ENCODE results near the gene EEFSEC. TPM values are rescaled to one million over a fixed set of nuclear protein-coding genes. Genes with fewer than 3 reads are reported as not detected.

The EEFSEC gene
- total and polyA plus RNA-seq, 2 experiments from 2014 or later: 10.1 to 16.2 TPM

DNA sequence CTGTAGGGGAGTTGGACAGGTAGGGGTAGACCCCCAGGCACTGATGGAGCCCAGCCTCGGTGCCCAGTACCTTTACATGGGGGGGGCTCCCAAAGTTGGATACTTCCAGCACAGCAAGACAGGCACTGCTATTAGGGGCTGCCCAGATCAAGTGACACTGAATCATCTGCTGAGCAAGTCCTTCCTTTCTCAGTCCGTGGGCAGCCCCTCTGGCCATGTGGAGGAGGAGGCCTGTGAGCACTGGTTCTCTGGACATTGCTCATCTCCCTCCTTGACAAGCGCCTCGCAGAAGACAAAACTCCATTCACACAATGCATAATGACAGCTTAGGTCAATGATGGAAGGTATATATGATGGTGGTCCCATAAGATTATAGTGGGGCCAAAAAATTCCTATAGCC lies 35.7 kb downstream of the EEFSEC start:
- no peak for ATAC-seq

More for the DNA sequence above, 35.7 kb downstream of the EEFSEC start:
- Mint-ChIP-seq H3K9me3 (no peaks in the 10 kb centered on the region), H3K27me3 (ENCODE audit: insufficient read depth, low read depth, poor library complexity) (peaks cover 2% of the 10 kb centered on the region), H3K4me1 (peaks cover 13% of the 10 kb centered on the region), H3K36me3 (ENCODE audit: low read depth) (no peaks in the 10 kb centered on the region), H3K27ac (no peak overlapping the region), H3K4me3 (no peak overlapping the region)
- no peak for DNase-seq (ENCODE audit: low spot score)
- no peaks in the 10 kb centered on the region for H3K27me3 ChIP-seq (ENCODE audit: insufficient read depth)
- H3K36me3 ChIP-seq (ENCODE audit: insufficient read depth): no peaks in the 10 kb centered on the region
- peaks cover 13% of the 10 kb centered on the region for H3K4me1 ChIP-seq (ENCODE audit: insufficient read depth)
- no peaks in the 10 kb centered on the region for H3K9me2 ChIP-seq (ENCODE audit: insufficient read depth)
- no peak overlapping the region for H3K27ac ChIP-seq (ENCODE audit: low read depth)
- TF ChIP-seq ZNF114 (CRISPR knock-in tag; IDR thresholded peaks at IDR 0.05) (no peak), NANOG (IDR thresholded peaks at IDR 0.05; ENCODE audit: borderline replicate concordance) (no peak), EZH2phosphoT487 (IDR thresholded peaks at IDR 0.05; ENCODE audit: unreplicated experiment) (no peak), STAT1 (IDR thresholded peaks at IDR 0.05; ENCODE audit: unreplicated experiment) (no peak), CREB1 (CRISPR knock-in tag; IDR thresholded peaks at IDR 0.05; ENCODE audit: low read depth) (no peak), JUNB (IDR thresholded peaks at IDR 0.05; ENCODE audit: unreplicated experiment) (no peak), EZH2 (IDR thresholded peaks at IDR 0.05; ENCODE audit: low read depth, unreplicated experiment) (no peak), ZNF331 (CRISPR knock-in tag; IDR thresholded peaks at IDR 0.05; ENCODE audit: low read depth) (no peak), POLR2AphosphoS5 (IDR thresholded peaks at IDR 0.05; ENCODE audit: low read depth) (no peak)
- TF ChIP-seq, protein P1, sequence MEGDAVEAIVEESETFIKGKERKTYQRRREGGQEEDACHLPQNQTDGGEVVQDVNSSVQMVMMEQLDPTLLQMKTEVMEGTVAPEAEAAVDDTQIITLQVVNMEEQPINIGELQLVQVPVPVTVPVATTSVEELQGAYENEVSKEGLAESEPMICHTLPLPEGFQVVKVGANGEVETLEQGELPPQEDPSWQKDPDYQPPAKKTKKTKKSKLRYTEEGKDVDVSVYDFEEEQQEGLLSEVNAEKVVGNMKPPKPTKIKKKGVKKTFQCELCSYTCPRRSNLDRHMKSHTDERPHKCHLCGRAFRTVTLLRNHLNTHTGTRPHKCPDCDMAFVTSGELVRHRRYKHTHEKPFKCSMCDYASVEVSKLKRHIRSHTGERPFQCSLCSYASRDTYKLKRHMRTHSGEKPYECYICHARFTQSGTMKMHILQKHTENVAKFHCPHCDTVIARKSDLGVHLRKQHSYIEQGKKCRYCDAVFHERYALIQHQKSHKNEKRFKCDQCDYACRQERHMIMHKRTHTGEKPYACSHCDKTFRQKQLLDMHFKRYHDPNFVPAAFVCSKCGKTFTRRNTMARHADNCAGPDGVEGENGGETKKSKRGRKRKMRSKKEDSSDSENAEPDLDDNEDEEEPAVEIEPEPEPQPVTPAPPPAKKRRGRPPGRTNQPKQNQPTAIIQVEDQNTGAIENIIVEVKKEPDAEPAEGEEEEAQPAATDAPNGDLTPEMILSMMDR (conservative IDR thresholded peaks at IDR 0.05; ENCODE audit: low read depth in 2 of 2): no peak
- TF ChIP-seq, protein P2, sequence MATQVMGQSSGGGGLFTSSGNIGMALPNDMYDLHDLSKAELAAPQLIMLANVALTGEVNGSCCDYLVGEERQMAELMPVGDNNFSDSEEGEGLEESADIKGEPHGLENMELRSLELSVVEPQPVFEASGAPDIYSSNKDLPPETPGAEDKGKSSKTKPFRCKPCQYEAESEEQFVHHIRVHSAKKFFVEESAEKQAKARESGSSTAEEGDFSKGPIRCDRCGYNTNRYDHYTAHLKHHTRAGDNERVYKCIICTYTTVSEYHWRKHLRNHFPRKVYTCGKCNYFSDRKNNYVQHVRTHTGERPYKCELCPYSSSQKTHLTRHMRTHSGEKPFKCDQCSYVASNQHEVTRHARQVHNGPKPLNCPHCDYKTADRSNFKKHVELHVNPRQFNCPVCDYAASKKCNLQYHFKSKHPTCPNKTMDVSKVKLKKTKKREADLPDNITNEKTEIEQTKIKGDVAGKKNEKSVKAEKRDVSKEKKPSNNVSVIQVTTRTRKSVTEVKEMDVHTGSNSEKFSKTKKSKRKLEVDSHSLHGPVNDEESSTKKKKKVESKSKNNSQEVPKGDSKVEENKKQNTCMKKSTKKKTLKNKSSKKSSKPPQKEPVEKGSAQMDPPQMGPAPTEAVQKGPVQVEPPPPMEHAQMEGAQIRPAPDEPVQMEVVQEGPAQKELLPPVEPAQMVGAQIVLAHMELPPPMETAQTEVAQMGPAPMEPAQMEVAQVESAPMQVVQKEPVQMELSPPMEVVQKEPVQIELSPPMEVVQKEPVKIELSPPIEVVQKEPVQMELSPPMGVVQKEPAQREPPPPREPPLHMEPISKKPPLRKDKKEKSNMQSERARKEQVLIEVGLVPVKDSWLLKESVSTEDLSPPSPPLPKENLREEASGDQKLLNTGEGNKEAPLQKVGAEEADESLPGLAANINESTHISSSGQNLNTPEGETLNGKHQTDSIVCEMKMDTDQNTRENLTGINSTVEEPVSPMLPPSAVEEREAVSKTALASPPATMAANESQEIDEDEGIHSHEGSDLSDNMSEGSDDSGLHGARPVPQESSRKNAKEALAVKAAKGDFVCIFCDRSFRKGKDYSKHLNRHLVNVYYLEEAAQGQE (IDR thresholded peaks at IDR 0.05; ENCODE audit: unreplicated experiment): no peak
- TF ChIP-seq, protein P3, sequence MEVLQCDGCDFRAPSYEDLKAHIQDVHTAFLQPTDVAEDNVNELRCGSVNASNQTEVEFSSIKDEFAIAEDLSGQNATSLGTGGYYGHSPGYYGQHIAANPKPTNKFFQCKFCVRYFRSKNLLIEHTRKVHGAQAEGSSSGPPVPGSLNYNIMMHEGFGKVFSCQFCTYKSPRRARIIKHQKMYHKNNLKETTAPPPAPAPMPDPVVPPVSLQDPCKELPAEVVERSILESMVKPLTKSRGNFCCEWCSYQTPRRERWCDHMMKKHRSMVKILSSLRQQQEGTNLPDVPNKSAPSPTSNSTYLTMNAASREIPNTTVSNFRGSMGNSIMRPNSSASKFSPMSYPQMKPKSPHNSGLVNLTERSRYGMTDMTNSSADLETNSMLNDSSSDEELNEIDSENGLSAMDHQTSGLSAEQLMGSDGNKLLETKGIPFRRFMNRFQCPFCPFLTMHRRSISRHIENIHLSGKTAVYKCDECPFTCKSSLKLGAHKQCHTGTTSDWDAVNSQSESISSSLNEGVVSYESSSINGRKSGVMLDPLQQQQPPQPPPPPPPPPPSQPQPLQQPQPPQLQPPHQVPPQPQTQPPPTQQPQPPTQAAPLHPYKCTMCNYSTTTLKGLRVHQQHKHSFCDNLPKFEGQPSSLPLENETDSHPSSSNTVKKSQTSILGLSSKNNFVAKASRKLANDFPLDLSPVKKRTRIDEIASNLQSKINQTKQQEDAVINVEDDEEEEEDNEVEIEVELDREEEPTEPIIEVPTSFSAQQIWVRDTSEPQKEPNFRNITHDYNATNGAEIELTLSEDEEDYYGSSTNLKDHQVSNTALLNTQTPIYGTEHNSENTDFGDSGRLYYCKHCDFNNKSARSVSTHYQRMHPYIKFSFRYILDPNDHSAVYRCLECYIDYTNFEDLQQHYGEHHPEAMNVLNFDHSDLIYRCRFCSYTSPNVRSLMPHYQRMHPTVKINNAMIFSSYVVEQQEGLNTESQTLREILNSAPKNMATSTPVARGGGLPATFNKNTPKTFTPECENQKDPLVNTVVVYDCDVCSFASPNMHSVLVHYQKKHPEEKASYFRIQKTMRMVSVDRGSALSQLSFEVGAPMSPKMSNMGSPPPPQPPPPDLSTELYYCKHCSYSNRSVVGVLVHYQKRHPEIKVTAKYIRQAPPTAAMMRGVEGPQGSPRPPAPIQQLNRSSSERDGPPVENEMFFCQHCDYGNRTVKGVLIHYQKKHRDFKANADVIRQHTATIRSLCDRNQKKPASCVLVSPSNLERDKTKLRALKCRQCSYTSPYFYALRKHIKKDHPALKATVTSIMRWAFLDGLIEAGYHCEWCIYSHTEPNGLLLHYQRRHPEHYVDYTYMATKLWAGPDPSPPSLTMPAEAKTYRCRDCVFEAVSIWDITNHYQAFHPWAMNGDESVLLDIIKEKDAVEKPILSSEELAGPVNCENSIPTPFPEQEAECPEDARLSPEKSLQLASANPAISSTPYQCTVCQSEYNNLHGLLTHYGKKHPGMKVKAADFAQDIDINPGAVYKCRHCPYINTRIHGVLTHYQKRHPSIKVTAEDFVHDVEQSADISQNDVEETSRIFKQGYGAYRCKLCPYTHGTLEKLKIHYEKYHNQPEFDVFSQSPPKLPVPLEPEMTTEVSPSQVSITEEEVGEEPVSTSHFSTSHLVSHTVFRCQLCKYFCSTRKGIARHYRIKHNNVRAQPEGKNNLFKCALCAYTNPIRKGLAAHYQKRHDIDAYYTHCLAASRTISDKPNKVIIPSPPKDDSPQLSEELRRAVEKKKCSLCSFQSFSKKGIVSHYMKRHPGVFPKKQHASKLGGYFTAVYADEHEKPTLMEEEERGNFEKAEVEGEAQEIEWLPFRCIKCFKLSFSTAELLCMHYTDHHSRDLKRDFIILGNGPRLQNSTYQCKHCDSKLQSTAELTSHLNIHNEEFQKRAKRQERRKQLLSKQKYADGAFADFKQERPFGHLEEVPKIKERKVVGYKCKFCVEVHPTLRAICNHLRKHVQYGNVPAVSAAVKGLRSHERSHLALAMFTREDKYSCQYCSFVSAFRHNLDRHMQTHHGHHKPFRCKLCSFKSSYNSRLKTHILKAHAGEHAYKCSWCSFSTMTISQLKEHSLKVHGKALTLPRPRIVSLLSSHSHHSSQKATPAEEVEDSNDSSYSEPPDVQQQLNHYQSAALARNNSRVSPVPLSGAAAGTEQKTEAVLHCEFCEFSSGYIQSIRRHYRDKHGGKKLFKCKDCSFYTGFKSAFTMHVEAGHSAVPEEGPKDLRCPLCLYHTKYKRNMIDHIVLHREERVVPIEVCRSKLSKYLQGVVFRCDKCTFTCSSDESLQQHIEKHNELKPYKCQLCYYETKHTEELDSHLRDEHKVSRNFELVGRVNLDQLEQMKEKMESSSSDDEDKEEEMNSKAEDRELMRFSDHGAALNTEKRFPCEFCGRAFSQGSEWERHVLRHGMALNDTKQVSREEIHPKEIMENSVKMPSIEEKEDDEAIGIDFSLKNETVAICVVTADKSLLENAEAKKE (CRISPR knock-in tag; IDR thresholded peaks at IDR 0.05): no peak
- TF ChIP-seq, protein P4, sequence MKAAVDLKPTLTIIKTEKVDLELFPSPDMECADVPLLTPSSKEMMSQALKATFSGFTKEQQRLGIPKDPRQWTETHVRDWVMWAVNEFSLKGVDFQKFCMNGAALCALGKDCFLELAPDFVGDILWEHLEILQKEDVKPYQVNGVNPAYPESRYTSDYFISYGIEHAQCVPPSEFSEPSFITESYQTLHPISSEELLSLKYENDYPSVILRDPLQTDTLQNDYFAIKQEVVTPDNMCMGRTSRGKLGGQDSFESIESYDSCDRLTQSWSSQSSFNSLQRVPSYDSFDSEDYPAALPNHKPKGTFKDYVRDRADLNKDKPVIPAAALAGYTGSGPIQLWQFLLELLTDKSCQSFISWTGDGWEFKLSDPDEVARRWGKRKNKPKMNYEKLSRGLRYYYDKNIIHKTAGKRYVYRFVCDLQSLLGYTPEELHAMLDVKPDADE (IDR thresholded peaks at IDR 0.05): no peak
- H3F3A ChIP-seq (replicated peaks; ENCODE audit: low read depth): no peaks in the 10 kb centered on the region
- no peak overlapping the region for H3K4me2 ChIP-seq
- peaks cover 11% of the 10 kb centered on the region; the same call in 1 of the 2 replicates for H3K79me2 ChIP-seq (replicated peaks; ENCODE audit: insufficient read depth)
- H4K20me1 ChIP-seq (replicated peaks; ENCODE audit: insufficient read depth): peaks cover 5% of the 10 kb centered on the region
- H3K4me3 ChIP-seq: no peak overlapping the region
- no peak overlapping the region for H2AFZ ChIP-seq
